Stimulated activated CD4-positive, alpha-beta T cell treated with anti-CD3 and anti-CD28 coated beads, Interleukin-4, amount 100 ng/mL, for 24 hours (primary cell): Measurements from ENCODE around the gene CLDN11.

Source experiments
- DNase-seq: peaks from one replicate; pipeline ENCODE4 v3.0.0-alpha.2; 2020

The CLDN11 gene

DNA sequence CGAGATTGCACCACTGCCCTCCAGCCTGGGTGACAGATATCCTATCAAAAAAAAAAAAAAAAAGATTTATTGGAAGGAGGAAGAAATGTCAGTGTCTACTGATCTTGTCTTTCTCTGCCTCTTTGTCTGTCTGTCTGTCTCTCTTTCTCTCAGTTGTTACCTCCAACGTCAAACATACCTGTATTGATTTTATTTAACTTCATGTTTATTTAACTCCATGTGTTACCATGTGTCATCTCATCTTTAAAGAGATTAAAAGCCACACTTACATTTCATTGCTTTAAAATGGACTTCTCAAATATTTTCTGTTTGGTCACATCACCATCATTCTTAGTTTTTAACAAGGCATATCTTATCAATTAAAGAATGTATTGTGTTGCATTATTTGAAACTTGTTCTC, 9.4 kb downstream of the CLDN11 start:
- DNase-seq = no peak

DNA sequence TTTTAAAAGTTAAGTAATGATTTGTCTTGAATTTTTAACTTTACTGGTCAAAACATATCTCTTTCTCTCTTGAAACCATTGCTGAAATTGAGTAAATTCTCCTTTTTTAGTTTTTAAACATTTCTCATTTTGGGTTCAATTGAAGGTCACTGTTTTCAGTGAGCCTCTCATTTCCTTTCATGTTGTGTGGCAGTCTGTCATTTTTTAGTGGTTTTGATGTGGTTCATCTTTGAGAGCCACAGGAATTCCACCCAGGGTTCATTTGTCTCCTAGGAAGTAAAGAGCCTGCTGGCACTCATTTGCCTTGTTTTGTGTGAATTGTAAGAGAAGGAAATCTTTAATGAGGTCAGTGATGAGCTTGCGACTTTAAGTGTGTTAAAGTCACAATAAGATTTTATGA, 10.4 kb downstream of the CLDN11 start:
- no peak for DNase-seq

- DNase-seq = no peak
Measured at GRCh38 chr3:170431054-170431453, 12.4 kb downstream of the CLDN11 start.

GRCh38 chr3:170432416-170432815, 13.7 kb downstream of the CLDN11 start:
- no peak for DNase-seq

GRCh38 chr3:170436697-170437096, 18.0 kb downstream of the CLDN11 start:
- DNase-seq = no peak

- DNase-seq = no peak
Measured at GRCh38 chr3:170437176-170437575, 18.5 kb downstream of the CLDN11 start.

- DNase-seq = no peak
Measured at GRCh38 chr3:170437696-170438407, 19.2 kb downstream of the CLDN11 start.

- no peak for DNase-seq
Measured at GRCh38 chr3:170438836-170439235, 20.2 kb downstream of the CLDN11 start.

- DNase-seq = no peak
Measured at GRCh38 chr3:170440344-170440743, 21.7 kb downstream of the CLDN11 start.

DNA sequence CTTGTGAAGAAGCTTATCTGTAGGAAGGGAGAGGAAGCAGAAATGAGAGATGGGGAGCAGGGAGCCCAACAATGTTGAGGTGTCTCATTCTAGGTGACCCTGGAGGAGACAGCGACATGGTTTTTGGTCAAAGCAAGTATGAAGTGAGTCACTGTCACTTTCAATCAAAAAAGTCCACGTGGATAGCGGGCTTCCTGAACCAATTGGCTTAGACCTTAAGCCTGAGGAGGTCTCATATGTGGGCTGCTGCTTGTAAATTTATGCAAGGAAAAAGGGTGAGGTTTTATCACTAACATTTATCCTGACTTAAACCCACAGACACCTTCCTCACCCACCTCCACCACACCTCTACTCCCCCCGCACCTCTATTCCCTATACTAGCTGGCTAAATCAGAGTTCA, 22.7 kb downstream of the CLDN11 start:
- no peak for DNase-seq

GRCh38 chr3:170442947-170443346, 24.3 kb downstream of the CLDN11 start:
- no peak for DNase-seq

DNA sequence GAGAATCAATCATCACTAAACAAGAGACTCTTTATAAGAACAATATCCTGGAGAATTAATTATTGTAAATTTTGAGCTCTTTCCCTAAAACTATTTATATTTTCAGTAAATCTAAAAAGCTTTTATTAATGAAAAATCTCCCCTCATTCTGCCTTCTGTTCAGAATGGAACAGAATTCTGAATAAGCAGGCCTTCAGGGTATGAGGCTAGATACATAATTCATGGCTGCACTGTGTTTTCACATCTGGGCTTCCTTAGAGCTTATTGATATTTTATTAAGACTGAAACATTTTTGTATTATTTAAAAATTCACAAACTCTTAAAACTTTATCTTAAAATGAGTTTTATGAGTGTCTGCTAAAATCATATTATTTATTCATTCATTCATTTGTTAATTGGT, 24.8 kb downstream of the CLDN11 start:
- DNase-seq = no peak

DNA sequence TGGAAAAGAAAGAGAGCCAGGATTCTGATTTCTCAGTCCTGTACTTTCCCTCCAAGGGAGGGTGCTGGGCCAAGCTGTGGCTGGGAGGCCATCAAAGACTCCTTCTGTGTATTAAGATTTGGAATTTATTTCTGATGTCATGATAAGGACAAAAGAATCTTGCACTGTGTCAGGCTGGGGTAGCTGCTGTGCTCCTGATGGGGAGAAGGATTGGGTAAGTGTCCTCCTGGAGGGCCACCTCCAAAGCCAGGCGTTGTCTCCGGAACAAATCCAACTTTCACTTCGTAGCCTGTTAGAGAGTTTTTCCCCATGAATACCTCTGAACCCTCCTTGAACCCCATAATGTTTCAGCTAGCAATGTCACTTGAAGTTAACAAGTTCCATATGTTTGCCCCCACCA, 29.9 kb downstream of the CLDN11 start:
- no peak for DNase-seq

- no peak for DNase-seq
Measured at GRCh38 chr3:170450039-170450438, 31.4 kb downstream of the CLDN11 start.

DNA sequence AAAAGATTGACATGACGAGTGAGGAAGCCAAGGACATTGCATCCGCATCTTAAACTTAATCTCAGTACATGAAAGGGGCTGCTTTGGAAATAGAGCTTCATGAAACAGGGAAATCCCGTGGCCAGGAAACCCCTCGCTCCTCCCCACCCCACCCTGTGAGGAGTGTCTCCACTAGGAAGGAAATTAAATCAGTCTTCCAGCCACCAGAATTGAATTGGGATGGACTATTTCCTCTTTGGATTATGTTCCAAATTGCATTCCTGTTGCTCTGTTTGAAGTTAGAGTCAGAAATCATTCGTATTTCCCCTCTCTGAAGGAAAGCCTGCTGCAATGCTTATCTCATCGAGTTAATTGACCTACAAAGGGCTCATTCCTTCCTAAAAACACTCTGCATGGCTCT, 35.8 kb downstream of the CLDN11 start:
- no peak for DNase-seq

- DNase-seq = no peak
Measured at GRCh38 chr3:170458285-170458684, 39.6 kb downstream of the CLDN11 start.

GRCh38 chr3:170463011-170463410, 44.3 kb downstream of the CLDN11 start:
- DNase-seq = no peak

- DNase-seq = no peak
Measured at GRCh38 chr3:170465955-170466354, 47.3 kb downstream of the CLDN11 start.

- DNase-seq = no peak
Measured at GRCh38 chr3:170467007-170467406, 48.3 kb downstream of the CLDN11 start.

DNA sequence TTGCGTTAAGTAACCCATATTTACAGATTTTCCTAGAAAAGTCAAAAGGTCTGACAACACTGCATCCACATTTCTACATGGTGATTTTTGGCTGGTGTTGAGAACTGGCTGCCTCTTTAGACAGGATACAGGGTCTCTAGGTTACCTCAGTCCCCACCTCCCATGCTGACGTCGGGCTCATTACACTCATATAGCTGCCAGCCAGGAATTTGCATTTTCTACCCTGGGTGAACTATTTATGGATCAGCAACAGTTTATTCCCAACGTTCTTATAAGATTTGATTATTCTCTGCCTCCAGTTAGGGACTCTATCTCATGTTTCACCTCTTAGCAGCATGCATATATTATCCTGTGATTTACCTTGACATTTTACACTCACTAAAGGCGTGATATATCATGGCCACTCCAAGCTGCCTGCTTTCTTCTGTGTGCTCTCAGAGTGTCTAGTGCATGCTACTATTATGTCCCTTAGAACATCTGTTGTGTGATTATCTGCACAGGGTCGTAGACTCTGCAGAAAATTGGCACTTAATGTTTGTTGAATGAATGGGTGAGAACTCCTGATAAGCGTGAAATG, 49.0 kb downstream of the CLDN11 start:
- DNase-seq = no peak

DNA sequence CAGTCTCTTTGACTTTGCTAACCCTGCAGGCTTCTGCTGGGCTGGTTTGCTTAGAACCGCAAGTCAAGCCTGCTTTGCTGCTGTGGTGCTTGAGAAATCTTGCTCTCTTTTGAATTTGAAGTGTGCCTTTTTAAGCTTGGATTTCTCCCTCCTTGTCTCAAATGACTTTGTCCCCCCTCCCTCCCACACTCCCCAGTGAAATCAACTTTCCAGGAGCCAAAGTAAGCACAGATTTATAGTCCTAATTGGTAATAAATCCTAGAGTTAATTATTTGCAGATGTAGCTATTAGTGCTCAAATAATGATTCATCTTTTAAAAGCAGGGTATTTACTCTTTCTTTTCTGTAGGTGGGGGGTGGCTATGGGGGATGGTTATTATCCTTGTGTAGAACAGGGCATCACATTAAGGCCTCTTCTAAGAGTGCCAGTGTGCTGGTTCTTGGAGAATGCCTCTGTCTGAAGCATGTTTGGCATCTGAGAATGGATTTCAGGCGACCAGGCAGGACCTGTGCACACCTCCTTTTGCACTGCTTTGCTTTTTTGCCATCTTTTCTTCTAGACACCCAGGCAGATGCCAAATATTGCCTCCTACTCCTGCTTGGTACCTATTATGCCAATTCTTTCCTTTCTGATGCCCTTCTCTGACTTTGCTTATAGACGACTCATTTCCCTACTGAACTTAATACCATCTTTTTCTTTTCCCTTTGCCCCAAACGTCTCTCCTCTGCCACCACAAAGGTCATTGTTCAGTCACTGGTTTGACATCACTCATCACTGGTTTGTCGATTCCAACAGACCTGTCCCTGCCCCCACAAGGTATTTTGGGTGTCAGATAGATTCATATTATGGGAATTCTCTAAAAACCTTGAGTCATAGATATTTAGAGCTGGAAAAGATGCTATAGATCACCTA, 50.7 kb downstream of the CLDN11 start:
- DNase-seq = no peak

DNA sequence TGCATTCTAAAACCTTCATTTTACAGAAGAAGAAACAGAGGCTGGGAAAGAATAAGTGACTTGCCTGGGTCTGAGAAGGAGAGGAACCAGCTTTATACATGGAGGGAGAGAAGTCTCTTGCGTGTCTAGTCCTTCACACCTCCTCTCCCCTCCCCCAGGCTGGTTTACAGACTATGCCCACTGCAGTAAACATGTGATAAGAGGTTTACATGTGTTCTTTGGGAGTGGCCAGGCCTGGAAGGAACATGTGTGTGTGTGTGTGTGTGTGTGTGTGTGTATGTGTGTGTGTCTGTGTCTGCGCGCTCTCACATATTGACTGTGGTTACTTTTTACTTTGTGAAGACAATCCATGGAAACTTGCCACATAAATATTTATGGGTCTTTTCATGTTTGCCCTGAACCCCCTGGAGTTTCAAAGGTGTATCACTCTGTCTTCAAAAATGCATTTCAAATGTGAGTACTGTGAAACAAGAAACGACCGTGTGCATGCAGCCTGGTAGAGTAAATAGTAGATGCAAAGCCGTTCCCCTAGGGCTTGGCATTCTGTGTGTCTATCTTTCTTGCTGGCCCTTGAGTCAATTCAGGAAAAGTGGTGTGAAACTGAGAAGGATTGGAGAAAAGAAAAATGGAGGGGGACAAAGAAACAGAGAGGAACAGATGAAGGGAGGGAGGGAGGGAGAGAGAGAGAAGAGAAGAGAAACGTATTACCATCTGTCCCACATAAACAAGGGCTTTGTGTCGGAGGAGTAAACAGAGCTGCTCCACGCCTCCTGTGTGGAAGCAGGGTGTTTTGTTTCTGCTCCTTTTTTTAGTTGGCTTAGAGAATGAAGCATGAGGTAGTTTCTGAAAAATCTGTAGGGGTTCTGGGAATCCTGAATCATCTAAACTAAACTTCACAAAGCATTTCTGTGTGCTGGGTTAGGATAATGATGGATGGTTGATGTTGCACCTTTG, 51.7 kb downstream of the CLDN11 start:
- no peak for DNase-seq

GRCh38 chr3:170471149-170471548, 52.5 kb downstream of the CLDN11 start:
- no peak for DNase-seq
